GM21367 (cell line): ENCODE data around the gene SLC17A7.

ENCODE experiments used
- ATAC-seq: cut with Tn5 transposase; IDR thresholded peaks from one replicate; pipeline ENCODE4 v1.9.1; 2021; ENCODE audit not compliant: unreplicated experiment

SLC17A7 gene

DNA sequence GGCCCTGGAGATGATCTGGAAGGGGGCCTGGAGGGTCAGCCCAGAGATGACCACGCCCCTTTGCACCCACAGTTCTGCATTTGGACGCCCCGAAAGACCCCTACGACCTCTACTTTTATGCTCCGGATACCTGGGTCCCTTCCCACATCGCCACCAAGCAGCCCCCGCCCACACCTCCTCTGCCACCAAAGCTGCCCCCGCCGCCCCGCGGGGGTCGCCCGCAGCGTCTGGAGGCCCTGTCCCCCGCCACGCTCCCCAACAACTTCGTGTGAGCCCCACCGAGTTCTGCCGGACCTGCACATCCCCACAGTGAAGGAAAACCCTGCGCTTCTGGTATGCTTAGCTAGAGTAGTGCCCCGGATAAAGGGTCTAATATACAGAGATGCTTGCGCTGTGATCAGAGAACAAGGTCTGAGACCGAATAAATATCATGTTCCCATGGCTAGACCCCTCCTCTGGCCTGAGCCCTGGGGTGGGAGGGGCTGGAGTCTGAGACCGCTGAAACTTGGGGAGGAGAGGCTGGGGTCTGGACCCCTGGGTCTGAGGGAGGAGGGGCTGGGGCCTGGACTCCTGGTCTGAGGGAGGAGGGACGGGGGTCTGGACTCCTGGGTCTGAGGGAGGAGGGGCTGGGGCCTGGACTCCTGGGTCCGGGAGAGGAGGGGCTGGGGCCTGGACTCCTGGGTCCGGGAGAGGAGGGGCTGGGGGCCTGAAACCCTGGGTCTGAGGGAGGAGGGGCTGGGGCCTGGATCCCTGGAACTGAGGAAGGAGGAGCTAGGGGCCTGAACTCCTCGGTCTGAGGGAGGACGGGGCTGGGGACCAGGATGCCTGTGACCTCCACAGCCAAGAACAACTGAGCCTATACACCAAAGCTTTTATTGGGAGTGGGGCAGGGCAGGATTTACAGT, 12.5 kb downstream of the SLC17A7 start:
- ATAC-seq: no peak

DNA sequence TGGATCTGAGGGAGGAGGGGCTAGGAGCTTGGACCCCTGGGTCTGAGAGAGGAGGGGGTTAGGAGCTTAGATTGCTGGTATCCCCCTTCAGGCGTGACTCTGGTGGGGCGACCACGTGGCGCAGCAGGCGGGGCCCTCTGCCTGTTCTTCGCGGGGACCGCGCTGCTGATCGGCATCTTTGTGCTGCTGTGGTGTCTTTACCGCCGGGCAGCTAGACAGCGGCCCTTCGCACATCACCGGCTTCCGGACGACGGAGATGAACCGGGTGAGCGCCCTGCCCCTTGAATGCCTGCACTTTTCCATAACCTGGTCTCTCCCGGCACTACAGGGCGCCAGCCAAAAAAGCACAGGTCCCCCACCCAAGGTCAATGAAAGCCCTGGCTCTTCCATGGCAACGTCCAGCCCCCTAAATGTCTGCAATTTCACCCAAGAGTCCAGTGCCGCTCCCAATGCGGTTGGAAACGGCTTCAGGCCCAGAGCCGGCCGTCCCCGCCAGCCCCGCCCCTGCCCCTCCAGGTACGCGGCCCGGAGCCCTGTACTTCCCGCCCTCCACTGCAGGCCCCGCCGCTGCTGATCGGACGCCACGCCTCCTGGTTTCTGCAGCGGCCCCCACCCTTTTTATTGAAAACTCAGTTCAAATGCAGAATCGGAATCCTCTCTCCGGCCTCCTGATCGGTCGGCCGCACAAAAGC, 13.3 kb downstream of the SLC17A7 start:
- ATAC-seq: no peak

DNA sequence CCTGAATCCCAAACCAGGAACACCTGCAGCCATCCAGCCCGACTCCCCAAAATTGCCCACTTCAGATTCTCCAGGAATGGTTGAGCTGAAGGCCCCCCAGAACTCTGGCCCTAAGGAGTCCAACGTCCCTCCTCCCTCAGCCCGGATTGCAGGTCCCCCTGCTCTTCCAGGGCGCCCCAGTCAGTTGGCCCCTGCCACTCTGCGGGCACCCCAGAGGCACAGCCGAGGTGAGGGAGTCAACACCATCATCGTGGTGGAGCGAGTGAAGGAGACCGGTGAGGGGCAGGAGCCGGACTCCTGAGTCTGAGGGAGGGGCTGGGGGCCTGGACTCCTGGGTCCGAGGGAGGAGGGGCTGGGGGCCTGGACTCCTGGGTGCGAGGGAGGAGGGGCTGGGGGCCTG, 14.0 kb downstream of the SLC17A7 start:
- ATAC-seq: no peak

DNA sequence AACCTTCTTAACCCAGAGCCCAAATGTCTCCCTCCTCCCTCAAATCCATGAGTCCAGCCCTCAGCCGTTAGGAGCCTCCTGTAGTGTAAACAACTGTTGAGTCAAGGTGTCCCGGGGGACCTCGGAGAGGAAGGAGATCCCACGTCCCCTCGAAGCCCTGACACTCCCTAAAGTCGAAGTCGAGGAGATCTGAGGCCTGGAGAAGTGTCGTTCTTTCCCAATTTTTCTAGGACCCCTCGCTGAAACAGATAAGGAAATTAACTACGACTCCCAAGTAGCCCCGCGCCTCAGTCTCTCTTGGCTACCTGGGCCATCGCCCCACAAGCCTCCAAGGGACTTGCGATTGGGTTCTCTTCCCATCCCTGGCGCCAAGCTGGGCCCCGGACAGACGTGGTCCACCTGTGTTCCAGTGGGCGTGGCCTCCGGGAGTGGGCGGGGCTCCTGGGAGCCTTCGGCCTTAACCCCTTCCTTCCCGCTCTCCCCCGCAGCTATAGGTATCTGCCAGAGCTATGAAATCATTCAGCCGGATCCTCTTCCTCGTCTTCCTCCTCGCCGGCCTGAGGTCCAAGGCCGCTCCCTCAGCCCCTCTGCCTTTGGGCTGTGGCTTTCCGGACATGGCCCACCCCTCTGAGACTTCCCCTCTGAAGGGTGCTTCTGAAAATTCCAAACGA, 15.3 kb downstream of the SLC17A7 start:
- ATAC-seq: no peak

DNA sequence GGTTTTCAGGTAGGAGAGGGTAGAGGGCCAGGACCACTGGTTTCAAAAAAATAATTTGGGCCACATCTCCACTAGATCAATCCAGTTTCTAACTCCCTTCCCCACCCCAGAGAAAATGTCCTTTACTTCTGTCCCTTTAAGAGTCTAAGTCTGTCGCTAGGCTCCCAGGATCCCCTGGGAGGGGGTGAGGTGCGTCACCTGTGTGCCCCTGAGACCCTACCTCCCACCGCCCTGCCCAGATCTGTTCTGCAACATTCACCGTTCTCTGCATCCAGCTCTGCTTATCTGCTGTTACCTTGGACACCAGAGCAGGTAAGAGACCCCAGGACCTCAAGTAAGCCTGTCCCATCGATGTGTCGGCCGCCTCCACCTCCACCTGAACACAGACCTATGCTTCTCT, 16.1 kb downstream of the SLC17A7 start, which contains the start of gene GFY:
GFY (plus strand) TSS at position 211 of the 400 bp plus-strand sequence. CDS start 1,043 bp downstream, outside the sequence.
- no peak for ATAC-seq

DNA sequence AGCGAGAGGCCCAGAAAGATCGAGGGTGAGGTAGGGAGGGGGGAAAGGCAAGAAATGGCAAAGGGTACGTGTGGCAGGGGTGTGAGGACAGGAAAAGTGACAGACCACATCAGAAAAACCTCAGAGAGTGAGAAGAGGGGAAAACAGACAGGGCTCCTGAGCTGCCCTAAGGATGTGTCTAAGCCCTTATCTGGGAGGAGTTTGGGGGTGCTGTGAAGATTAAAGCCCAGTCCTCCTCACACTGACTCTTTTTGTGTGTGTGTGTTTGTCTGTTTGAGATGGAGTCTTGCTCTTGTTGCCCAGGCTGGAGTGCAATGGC, 17.4 kb downstream of the SLC17A7 start:
- no peak for ATAC-seq

DNA sequence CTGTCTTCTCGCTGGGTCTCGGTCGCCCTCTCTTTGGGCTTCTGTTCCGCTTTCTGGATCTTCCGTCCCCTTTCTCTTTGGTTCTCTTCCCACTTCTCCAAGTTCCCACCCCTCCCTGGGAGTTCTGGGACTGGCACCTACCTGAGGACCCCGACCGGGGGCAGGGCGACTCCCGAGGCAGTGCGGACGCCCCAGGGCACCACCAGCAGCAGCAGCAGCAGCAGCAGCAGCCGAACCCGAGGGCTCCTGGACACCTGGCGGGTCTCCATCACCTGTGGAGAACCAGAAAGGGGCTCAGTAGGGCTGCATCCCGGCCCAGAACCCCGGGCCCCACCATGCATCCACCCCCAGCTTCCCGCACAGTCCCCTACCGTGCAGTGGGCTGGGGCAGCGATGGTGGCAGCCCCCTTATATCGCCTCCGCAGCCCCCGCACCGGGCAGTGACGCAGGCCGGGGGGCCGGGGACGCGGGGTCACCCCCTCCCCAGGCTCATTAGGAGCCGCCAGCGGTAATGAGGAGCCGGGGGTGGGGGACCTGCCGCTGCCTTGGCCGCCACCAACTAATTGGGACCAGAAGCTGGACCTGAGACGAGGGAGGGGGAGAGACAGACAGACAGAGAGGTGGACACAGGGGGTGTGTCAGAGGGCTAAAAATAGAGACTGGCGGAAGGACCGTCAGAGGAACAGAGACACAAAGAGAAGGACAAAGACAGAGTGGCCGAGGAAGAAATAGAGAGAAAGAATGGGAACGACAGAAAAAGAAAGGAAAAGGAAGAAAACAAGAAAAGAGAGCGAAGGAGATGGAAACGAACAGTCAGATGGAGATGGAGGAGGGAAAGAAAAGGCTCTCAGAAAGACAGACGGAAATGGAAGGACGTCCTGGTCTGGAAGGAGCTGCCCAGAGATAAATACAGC, 18.0 kb downstream of the SLC17A7 start, which contains the start of gene PTH2:
PTH2 (minus strand) TSS at position 371 of the 914 bp plus-strand sequence; CDS start at position 269, 102 bp downstream.
- ATAC-seq: no peak

DNA sequence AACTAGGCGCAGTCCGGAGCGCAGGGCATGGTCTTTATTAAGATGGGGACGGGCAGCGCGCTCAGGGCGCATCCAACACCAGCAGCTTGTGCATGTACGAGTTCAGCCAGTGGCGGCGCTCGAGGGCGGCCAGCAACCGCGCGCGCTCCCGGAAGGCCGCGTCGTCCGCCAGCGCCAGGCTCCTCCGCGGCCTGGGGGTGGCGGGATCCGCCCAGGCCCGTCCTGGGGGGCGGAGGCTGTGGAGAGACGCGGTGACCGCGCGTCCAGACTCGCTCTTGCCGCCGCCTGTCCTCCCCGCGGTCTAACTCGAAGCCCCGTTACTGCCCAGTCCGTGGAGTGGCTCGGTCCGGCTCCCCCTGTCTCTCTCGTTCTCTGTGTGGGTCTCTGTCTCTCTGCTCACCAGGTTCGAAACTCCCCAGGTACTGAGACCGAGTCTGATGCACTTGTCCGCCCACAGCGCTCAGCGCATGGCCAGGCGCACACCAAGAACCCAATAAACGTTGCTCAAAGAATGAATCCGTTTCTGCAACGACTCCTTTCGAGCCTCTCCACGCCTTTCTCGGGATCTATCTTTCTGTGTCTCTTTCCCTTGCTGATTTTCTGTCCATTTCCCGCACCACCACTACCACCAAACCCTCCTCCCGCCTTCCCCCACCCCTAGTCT, 18.8 kb downstream of the SLC17A7 start:
- no peak for ATAC-seq

DNA sequence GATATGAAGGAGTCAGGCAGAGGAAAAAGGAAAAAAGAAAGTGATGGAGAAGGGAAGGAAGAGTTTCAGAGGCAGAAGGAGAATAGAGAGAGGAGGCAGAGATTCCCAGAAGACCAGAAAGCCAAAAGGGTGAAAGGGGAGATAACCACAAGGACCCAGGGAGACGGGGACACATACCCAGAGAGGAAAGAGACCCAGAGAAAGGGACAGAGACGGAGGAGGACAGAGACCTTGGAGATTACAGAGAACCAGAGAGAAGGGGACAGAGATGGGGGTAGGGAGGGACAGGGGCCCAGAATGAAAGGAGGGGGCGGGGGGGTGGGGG, 19.5 kb downstream of the SLC17A7 start:
- ATAC-seq: no peak

DNA sequence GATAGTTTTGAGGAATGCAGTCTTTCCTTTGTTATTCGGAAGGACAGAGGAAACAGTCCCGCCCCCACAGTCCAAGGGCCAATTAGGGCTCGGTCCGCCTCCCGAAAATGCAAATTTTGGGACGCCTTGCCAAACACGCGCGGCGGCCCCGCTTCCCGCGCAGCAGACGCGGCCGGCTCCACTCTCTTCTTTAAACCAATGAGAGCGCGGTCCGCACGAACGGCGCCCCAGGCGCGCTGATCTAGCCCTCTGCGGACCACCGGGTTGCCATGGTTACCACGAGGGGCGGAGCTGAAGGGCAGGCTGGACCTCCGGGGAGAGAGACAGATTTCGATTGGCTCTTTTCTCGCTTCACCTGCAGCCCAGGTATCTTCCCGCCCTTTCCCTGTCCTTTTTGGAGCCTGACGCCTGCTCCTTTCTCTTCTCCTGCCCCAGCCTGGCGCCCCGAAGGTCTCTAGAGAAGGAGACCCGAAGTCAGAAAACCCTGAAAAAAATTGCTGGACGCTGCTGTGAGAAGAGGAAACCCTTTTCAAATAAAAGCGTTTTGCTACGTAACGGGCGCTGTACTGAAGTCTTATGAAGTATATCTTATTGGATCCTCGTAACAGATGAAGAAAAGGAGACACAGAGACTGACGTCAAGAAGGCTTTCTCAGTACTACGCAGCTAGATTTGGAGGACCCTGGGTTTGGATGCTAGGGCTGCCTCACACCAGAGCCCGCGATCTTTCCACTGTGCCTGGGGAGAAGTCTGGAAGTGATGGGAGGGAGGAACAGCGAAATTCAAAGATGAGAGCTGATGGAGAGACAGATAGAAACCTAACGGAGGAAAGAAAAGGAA, 20.1 kb downstream of the SLC17A7 start:
- ATAC-seq: no peak

DNA sequence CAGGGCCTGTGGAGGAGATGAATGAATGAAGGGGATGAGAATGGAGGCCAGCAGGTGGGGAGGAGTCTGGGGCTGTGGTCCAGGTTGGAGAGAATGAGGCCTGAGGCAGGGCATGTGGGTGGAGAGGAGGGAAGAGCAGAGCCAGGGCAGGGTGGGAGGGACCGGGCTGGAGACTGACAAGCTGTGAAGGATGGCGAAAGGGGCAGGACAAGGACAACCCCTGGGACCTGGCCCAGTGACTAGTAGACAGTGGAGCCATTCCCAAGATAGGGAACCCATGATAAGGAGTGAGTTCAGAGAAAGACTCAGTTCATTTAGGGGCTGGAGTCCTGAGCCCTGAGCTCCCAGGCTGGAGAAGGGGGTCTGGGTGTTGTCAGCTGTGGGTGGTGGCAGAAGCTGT, 21.1 kb downstream of the SLC17A7 start:
- ATAC-seq: no peak

DNA sequence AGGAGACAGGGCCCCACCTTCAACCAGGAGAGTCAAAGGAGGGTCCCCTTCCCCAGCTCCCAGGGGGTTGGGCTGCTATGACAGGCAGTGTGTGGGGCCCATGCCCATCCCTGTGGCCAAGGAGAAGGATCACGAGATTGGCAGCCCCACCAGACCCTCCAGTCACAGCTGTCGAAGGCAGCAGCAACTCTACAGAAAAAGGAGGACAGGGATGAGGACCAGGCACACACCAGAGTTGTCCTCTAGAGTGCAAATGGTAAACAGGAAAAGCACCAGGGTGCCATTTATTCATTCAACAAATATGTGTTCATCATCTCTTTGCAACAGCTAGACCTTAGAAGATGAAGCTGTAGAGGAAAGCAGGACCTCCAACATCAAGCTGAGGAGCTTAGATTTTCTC, 22.2 kb downstream of the SLC17A7 start:
- ATAC-seq: no peak

DNA sequence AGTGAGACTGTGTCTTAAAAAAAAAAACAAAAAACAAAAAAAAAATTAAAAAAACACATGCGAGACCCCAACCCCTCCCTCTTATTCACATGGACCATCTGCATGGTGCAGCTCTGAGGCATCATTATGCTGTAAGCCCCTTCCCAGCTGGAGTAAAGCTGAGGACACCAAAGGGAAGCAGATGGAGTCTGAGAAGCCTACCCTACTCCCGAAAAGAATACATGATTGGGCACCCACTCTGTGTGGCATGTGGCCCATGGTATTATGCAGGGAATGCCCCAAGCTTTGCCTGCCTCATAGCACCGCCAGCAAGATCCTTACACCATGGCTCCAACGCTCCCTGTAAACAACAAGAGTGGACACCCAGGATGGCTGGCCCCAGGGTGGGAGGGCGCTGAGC, 22.8 kb downstream of the SLC17A7 start:
- no peak for ATAC-seq

DNA sequence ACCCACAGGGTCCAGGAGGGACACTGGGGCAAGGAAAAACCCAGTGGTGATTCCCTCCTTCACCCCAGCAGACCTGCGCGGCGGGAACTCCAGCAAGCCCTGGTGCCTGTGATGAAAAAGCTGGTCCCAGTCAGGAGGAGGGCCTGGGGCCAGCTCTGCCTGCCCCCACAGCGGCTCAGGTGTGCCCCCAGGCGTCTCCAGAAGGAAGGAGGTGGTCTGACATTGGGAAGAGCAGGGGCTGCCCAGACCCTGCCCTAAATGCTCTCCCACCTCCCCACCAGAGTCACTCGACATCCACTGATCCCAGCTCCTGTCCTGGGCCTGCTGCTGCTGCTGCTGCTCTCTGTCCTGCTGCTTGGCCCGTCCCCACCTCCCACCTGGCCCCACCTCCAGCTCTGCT, 24.2 kb downstream of the SLC17A7 start:
- ATAC-seq: no peak

DNA sequence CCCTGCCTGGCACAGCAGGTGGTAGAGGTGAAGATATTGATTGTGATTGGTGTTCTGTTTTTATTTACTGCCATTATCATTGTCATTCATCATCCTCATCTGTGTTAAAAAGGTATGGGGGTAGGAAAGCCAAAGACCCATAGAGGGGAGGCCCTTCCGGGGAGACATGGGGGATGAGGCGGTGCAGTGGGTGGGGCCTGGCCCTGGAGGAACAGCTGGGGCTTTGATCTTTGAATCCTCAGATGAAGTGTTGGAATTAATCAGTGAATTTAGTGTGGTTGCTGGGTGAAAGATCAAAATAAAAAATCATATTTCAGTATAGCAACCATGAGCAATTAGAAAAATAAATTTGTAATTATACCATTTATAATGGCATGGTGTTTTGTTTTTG, 25.5 kb downstream of the SLC17A7 start:
- ATAC-seq: no peak

DNA sequence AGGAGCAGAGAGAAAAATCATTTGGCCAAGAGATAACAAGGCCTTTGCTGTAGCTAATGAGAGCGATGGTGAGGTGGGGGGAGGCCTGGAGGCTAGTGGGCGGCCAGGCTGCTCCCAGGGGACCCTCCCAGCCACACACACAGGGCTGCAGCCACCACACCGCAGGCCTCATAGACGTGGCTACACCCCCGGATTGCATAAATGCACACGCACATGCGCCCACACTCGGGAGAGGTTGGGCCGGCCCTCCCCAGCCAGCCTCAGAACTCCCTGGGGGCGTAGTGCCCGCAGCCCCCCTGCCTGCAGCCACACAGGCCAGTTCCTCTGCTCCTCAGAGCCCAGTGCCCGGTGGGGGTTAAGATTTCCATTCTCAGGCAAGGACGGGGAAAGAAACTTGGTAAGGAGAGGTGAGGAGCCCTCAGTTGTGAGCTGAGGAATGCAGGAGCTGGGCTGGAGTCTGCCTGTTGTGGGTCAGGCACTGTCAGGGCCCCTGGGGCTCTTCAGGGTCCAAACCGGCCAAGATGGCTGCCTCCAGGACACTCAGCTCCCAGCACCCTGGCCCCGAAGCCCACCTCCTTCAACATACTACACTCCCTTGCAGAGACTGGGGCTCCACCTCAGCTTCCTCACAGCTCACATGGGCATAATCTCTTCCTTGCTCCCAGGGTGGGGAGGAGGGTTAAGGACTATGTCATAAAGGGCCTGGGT, 26.1 kb downstream of the SLC17A7 start:
- no peak for ATAC-seq

DNA sequence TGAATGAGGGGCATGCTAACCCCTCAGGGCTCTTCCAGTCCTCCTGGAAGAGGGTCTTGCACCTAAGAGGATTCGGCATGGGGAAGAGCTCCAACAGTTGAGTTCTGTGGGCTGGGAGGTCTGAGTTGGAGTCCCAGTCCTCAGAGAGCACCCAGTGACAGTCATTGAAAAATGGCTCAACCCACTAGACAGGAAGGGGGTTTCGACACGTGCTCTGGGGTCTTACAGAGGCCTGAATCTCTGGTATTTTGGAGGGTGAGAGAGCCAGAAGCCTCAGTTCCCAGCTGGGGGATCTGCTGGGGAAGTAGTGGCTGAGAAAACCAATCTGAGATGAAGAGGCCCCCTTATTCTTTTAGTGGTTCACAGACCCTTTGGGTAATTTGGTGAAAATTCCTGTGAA, 27.1 kb downstream of the SLC17A7 start:
- no peak for ATAC-seq

DNA sequence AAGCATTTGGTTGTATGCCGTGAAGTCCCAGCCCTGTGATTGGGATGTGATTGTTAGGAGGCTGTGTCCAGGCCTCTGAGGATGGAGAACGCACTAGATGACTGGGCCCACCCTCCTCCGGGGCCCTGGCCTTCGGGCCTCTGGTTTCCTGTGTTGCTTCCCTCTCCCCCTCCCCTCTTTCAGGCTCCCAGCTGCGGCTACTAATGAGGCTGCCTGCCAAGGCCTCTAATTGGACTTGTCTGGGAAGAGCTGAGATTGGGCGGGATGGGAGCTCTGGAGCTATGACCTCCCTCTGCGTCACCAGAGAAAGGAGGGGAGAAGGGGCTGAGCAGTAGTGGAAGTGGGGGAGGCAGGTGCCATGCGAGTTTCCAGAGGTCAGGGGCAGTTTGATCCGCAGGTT, 28.0 kb downstream of the SLC17A7 start:
- no peak for ATAC-seq
